Measurements from ENCODE around the gene COL4A4. TPM values are rescaled to one million over a fixed set of nuclear protein-coding genes. Genes with fewer than 3 reads are reported as not detected.

The COL4A4 gene
- total RNA-seq = 10 to 100 TPM in 8 of 9 donors, under 1 TPM in 1; 0.44 to 41.6 (median 25.9) TPM
- polyA plus RNA-seq = 10 to 100 TPM in 1 of 3 donors, 1 to 10 TPM in 2; 4.3 to 12.3 (median 7.4) TPM
- long read RNA-seq, donor 1 = 0 reads
- long read RNA-seq, donor 2 = 0 reads
- long read RNA-seq, donor 3 = 0 reads
- long read RNA-seq, donor 4, partial matches to known transcripts = 0 of 5 reads
- long read RNA-seq, donor 4, other reads (novel, unspliced or antisense) = 5 of 5 reads
- long read RNA-seq, donor 5, partial matches to known transcripts = 12 of 24 reads
- long read RNA-seq, donor 5, other reads (novel, unspliced or antisense) = 12 of 24 reads
- long read RNA-seq, donor 6, partial matches to known transcripts = 1 of 2 reads
- long read RNA-seq, donor 6, other reads (novel, unspliced or antisense) = 1 of 2 reads
- long read RNA-seq, donor 7 = 0 reads
- long read RNA-seq, donor 8 = 0 reads
- long read RNA-seq, donor 9 = 0 reads
- long read RNA-seq, donor 10 = 0 reads

GRCh38 chr2:227163998-227164762 is at the start of gene COL4A4, which contains the start of gene COL4A3:
Gene COL4A4 (minus strand): TSS chr2:227164205. CDS start chr2:227147483, 16,722 bp downstream.
Gene COL4A3 (plus strand): TSS chr2:227164624. CDS start chr2:227164727, 103 bp downstream.
- DNase-seq = peak; percentile 86 to 92 (median 90)
- Histone ChIP-seq H3K27me3 (no peaks in the 10 kb centered on the region), H3K36me3 (replicated peaks in 1 of 2) (no peaks in the 10 kb centered on the region), H3K27ac (peak within 1 kb of the TSS; percentile 80 to 92 (median 88)), H3K9me3 (replicated peaks in 1 of 3) (no peaks in the 10 kb centered on the region), H3K4me3 (peak within 1 kb of the TSS; percentile 41 to 89 (median 77)), H3K4me1 (replicated peaks in 1 of 2) (peaks cover 0 to 6% of the 10 kb centered on the region in 2 donors)
- intact Hi-C loops (cut with DNase I) = no loop called here
- TF ChIP-seq CTCF (IDR thresholded peaks at IDR 0.05) (no peak), POLR2A (IDR thresholded peaks at IDR 0.05) (peak; percentile 53 to 89)
- 0 to 3% (median 1%) methylated on average over 18 to 77 of the region's 77 CpGs for WGBS, 4 donors

- H3K27me3 ChIP-seq = no peaks in the 10 kb centered on the region
- intact Hi-C loops (cut with DNase I) = no loop called here
- H3K9me3 ChIP-seq (replicated peaks in 1 of 3) = no peaks in the 10 kb centered on the region
- WGBS, 4 donors = 76 to 83% (median 83%) methylated on average over 2 of the region's 2 CpGs
- H3K27ac ChIP-seq = no peak overlapping the region
- no peak for TF ChIP-seq POLR2A (IDR thresholded peaks at IDR 0.05)
- TF ChIP-seq CTCF (IDR thresholded peaks at IDR 0.05) = no peak
- no peaks in the 10 kb centered on the region for H3K36me3 ChIP-seq (replicated peaks in 1 of 2)
- no peak overlapping the region for H3K4me3 ChIP-seq
- no peak for DNase-seq
- peaks cover under 1 to 3% of the 10 kb centered on the region in 2 donors for H3K4me1 ChIP-seq (replicated peaks in 1 of 2)
Measured at GRCh38 chr2:227207573-227207972, 43.6 kb upstream of the COL4A4 start.

GRCh38 chr2:227206406-227206805 is 42.4 kb upstream of the COL4A4 start:
- Histone ChIP-seq H3K9me3 (replicated peaks in 1 of 3) (no peaks in the 10 kb centered on the region), H3K27ac (no peak overlapping the region), H3K4me3 (no peak overlapping the region), H3K4me1 (replicated peaks in 1 of 2) (no peaks in the 10 kb centered on the region), H3K36me3 (replicated peaks in 1 of 2) (no peaks in the 10 kb centered on the region), H3K27me3 (no peaks in the 10 kb centered on the region)
- TF ChIP-seq CTCF (IDR thresholded peaks at IDR 0.05) (no peak), POLR2A (IDR thresholded peaks at IDR 0.05) (no peak)
- WGBS, 4 donors = 88 to 94% (median 92%) methylated on average over 9 of the region's 9 CpGs
- intact Hi-C loops (cut with DNase I) = no loop called here
- DNase-seq = no peak

- 76 to 83% (median 79%) methylated on average over 4 of the region's 4 CpGs for WGBS, 4 donors
- intact Hi-C loops (cut with DNase I) = no loop called here
- DNase-seq = no peak
Measured at GRCh38 chr2:227205701-227206100, 41.7 kb upstream of the COL4A4 start.

More at GRCh38 chr2:227205701-227206100, 41.7 kb upstream of the COL4A4 start:
- no peaks in the 10 kb centered on the region for H3K27me3 ChIP-seq
- H3K9me3 ChIP-seq (replicated peaks in 1 of 3) = no peaks in the 10 kb centered on the region
- H3K27ac ChIP-seq = no peak overlapping the region
- no peak overlapping the region for H3K4me3 ChIP-seq
- no peaks in the 10 kb centered on the region for H3K36me3 ChIP-seq (replicated peaks in 1 of 2)
- H3K4me1 ChIP-seq (replicated peaks in 1 of 2) = no peaks in the 10 kb centered on the region
- TF ChIP-seq CTCF (IDR thresholded peaks at IDR 0.05) (no peak), POLR2A (IDR thresholded peaks at IDR 0.05) (no peak)
